GM23338 (cell line): ENCODE results near the gene PAEP. TPM values are rescaled to one million over a fixed set of nuclear protein-coding genes. Genes with fewer than 3 reads are reported as not detected.

ENCODE experiments used
- ATAC-seq: fragments of 200-7000 bp; cut with Tn5 transposase; 3 replicates; pipeline ENCODE4 v1.9.1; 2020
- DNase-seq: peaks from one replicate; pipeline ENCODE4 v3.0.0-alpha.2; 2015; ENCODE audit warnings: low spot score
- H2AFZ ChIP-seq: fragments of 200-600 bp; sonication (generic); 2 replicates; pipeline ENCODE4 v1.8.0; 2016; ENCODE audit warnings: antibody characterized with exemption, mild to moderate bottlenecking, moderate library complexity
- H3F3A ChIP-seq: fragments of 200-600 bp; sonication (generic); replicated peaks from 2 replicates; pipeline ENCODE4 v1.8.0; 2017; ENCODE audit warnings: antibody characterized with exemption, mixed run types, low read depth
- H3K27ac ChIP-seq: fragments of 200-600 bp; sonication (generic); 2 replicates; pipeline ENCODE4 v1.6.1; 2016; ENCODE audit warnings: low read depth
- H3K27me3 ChIP-seq: fragments of 200-600 bp; sonication (generic); 2 replicates; pipeline ENCODE4 v1.8.0; 2016; ENCODE audit warnings: mild to moderate bottlenecking, mixed run types, moderate library complexity; ENCODE audit not compliant: insufficient read depth
- H3K36me3 ChIP-seq: fragments of 200-600 bp; sonication (generic); 2 replicates; pipeline ENCODE4 v1.8.0; 2016; ENCODE audit warnings: mild to moderate bottlenecking; ENCODE audit not compliant: insufficient read depth
- H3K4me1 ChIP-seq: fragments of 200-600 bp; sonication (generic); 2 replicates; pipeline ENCODE4 v1.8.0; 2016; ENCODE audit warnings: mild to moderate bottlenecking, moderate library complexity; ENCODE audit not compliant: insufficient read depth
- H3K4me2 ChIP-seq: fragments of 200-600 bp; sonication (generic); 2 replicates; pipeline ENCODE4 v1.7.1; 2017; ENCODE audit warnings: mixed run types
- H3K4me3 ChIP-seq: fragments of 200-600 bp; sonication (generic); 2 replicates; pipeline ENCODE4 v1.6.1; 2016; ENCODE audit warnings: mixed run types
- H3K79me2 ChIP-seq: fragments of 200-600 bp; sonication (generic); replicated peaks from 2 replicates; pipeline ENCODE4 v1.8.0; 2017; ENCODE audit warnings: mild to moderate bottlenecking; ENCODE audit not compliant: insufficient read depth
- H3K9me2 ChIP-seq: fragments of 200-600 bp; sonication (generic); 2 replicates; pipeline ENCODE4 v1.8.0; 2017; ENCODE audit not compliant: insufficient read depth
- H4K20me1 ChIP-seq: fragments of 200-600 bp; sonication (generic); replicated peaks from 2 replicates; pipeline ENCODE4 v1.8.0; 2017; ENCODE audit warnings: mild to moderate bottlenecking; ENCODE audit not compliant: insufficient read depth
- H3K27ac Mint-ChIP-seq: 2 replicates; pipeline ENCODE4 v1.8.0; 2020; ENCODE audit warnings: inconsistent platforms, mild to moderate bottlenecking, moderate library complexity, mixed read lengths
- H3K27me3 Mint-ChIP-seq: 3 replicates; pipeline ENCODE4 v1.8.0; 2022; ENCODE audit warnings: low read depth, mild to moderate bottlenecking, moderate library complexity, mixed read lengths, inconsistent platforms; ENCODE audit not compliant: insufficient read depth, poor library complexity
- H3K36me3 Mint-ChIP-seq: 3 replicates; pipeline ENCODE4 v1.8.0; 2021; ENCODE audit warnings: low read depth, mild to moderate bottlenecking, inconsistent platforms, moderate library complexity, mixed read lengths
- H3K4me1 Mint-ChIP-seq: 3 replicates; pipeline ENCODE4 v1.8.0; 2020; ENCODE audit warnings: mild to moderate bottlenecking, inconsistent platforms, mixed read lengths
- H3K4me3 Mint-ChIP-seq: 3 replicates; pipeline ENCODE4 v1.8.0; 2021; ENCODE audit warnings: moderate library complexity, mild to moderate bottlenecking, inconsistent platforms, mixed read lengths
- H3K9me3 Mint-ChIP-seq: 3 replicates; pipeline ENCODE4 v1.8.0; 2020; ENCODE audit warnings: moderate library complexity, mild to moderate bottlenecking, inconsistent platforms, mixed read lengths
- CREB1 ChIP-seq: fragments of 250-450 bp; sonication (Bioruptor Pico); IDR thresholded peaks from 2 replicates; pipeline ENCODE4 v1.5.0; 2020; ENCODE audit warnings: low read depth, mild to moderate bottlenecking, moderate library complexity
- CTCF ChIP-seq, 2 experiments: fragments of 200-600 bp in 1 of 2; sonication (generic) in 1 of 2; conservative IDR thresholded peaks; 2 replicates each; pipeline versions ENCODE4 v1.5.1 to v1.6.1; 2016 to 2017; ENCODE audit warnings: antibody characterized with exemption in 2 of 2, low read depth in 2 of 2, mild to moderate bottlenecking in 2 of 2, moderate library complexity in 1 of 2
- ETS1 ChIP-seq: IDR thresholded peaks from 2 replicates; pipeline ENCODE4 v1.6.1; 2016; ENCODE audit warnings: antibody characterized with exemption
- JUNB ChIP-seq: IDR thresholded peaks from one replicate; pipeline ENCODE4 v1.6.1; 2016; ENCODE audit warnings: antibody characterized with exemption; ENCODE audit not compliant: unreplicated experiment
- NANOG ChIP-seq: IDR thresholded peaks from 2 replicates; pipeline ENCODE4 v1.6.1; 2016; ENCODE audit warnings: antibody characterized with exemption, borderline replicate concordance
- POLR2AphosphoS5 ChIP-seq: IDR thresholded peaks from 2 replicates; pipeline ENCODE4 v1.6.1; 2016; ENCODE audit warnings: antibody characterized with exemption, low read depth
- REST ChIP-seq: IDR thresholded peaks from one replicate; pipeline ENCODE4 v1.6.1; 2018; ENCODE audit warnings: antibody characterized with exemption; ENCODE audit not compliant: unreplicated experiment
- ZNF114 ChIP-seq: fragments of 250-450 bp; sonication (Bioruptor Pico); IDR thresholded peaks from 2 replicates; pipeline ENCODE4 v1.5.0; 2020; ENCODE audit warnings: mild to moderate bottlenecking, moderate library complexity
- polyA plus RNA-seq: library from polyadenylated mRNA; unstranded; fragments of >200 nt; fragmentation: Nextera tagmentation; extraction: Ambion mirVana; gene quantifications from 2 replicates; pipeline ENCODE4 v1.2.1, GENCODE V29; 2016
- total RNA-seq: library from RNA; depleted of rRNA; stranded (reverse); fragments of >200 nt; shearing (Covaris generic); gene quantifications from 2 replicates; pipeline ENCODE4 v1.2.3, GENCODE V29; 2014

PAEP gene
- total and polyA plus RNA-seq, 2 experiments from 2014 or later: not detected

GRCh38 chr9:135600296-135600817 lies 38.8 kb downstream of the PAEP start (continued):
- TF ChIP-seq NANOG (no peak), JUNB (no peak), CREB1 (CRISPR knock-in tag) (no peak), POLR2AphosphoS5 (no peak), ETS1 (no peak), REST (no peak)

- H3K27me3 ChIP-seq: no peaks in the 10 kb centered on the region
- H3F3A ChIP-seq: no peaks in the 10 kb centered on the region
- no peak overlapping the region for H3K27ac Mint-ChIP-seq
- no peak overlapping the region for H3K4me3 Mint-ChIP-seq
- H2AFZ ChIP-seq: no peak overlapping the region
- no peaks in the 10 kb centered on the region for H3K36me3 Mint-ChIP-seq
- H3K27ac ChIP-seq: no peak overlapping the region
- H3K9me3 Mint-ChIP-seq: peaks cover 3% of the 10 kb centered on the region; the same call in 2 of the 3 replicates
- H3K4me1 Mint-ChIP-seq: peaks cover 3% of the 10 kb centered on the region
- no peak for ATAC-seq
- no peaks in the 10 kb centered on the region for H4K20me1 ChIP-seq
- no peaks in the 10 kb centered on the region for H3K4me1 ChIP-seq
- H3K9me2 ChIP-seq: no peaks in the 10 kb centered on the region
- H3K4me3 ChIP-seq: no peak overlapping the region
- no peaks in the 10 kb centered on the region for H3K36me3 ChIP-seq
- no peak overlapping the region for H3K4me2 ChIP-seq
- DNase-seq: no peak
- H3K27me3 Mint-ChIP-seq: peaks cover 6% of the 10 kb centered on the region
- H3K79me2 ChIP-seq: no peaks in the 10 kb centered on the region
- TF ChIP-seq CREB1 (CRISPR knock-in tag): no peak
- TF ChIP-seq JUNB: no peak
- TF ChIP-seq POLR2AphosphoS5: no peak
- no peak for TF ChIP-seq NANOG
- no peak for TF ChIP-seq ZNF114
- TF ChIP-seq CTCF (conservative IDR thresholded peaks at IDR 0.05; ENCODE audit: low read depth in 2 of 2): no peak
- TF ChIP-seq REST: no peak
Measured at GRCh38 chr9:135601988-135602387, 40.4 kb downstream of the PAEP start.
